ENCODE results near the gene PPP1CA.

The PPP1CA gene

GRCh38 chr11:67422891-67423290 is 21.2 kb upstream of the PPP1CA start:
- ChIA-PET CTCF (interaction anchor here (2.1 kb wide), 1 partner anchor 22 kb away, joined by 8 read pairs; the partner anchor contains the start of gene PPP1CA), POLR2A (no interaction called here)
- no peak for DNase-seq (ENCODE audit: extremely low spot score)
- no peak for TF ChIP-seq CTCF (IDR thresholded peaks at IDR 0.05; ENCODE audit: control extremely low read depth, extremely low read depth, low read depth, missing control alignments)

- CTCF ChIA-PET, result interaction anchor here (1.5 to 5.7 kb wide), 4 partner anchors 13 to 60 kb away, joined by 3 to 50 read pairs (median 20); partner anchors contain the start of genes PPP1CA and TBC1D10C
- no peak for DNase-seq (ENCODE audit: extremely low spot score)
- no peak for TF ChIP-seq CTCF (IDR thresholded peaks at IDR 0.05; ENCODE audit: control extremely low read depth, extremely low read depth, low read depth, missing control alignments)
- POLR2A ChIA-PET, result interaction anchor here (0.6 kb wide), 1 partner anchor 15 kb away, joined by 3 read pairs; no protein-coding TSS in a partner anchor
Observed at GRCh38 chr11:67421430-67422031, 19.9 kb upstream of the PPP1CA start.

GRCh38 chr11:67420646-67421429 is 19.2 kb upstream of the PPP1CA start:
- DNase-seq (ENCODE audit: extremely low spot score), result peak; percentile 99
- TF ChIP-seq CTCF (IDR thresholded peaks at IDR 0.05; ENCODE audit: control extremely low read depth, extremely low read depth, low read depth, missing control alignments), result no peak
- ChIA-PET CTCF (interaction anchor here (1.0 to 5.7 kb wide), 8 partner anchors 9 to 85 kb away, joined by 3 to 50 read pairs (median 4); partner anchors contain the start of genes PITPNM1, PPP1CA and TBC1D10C), POLR2A (interaction anchor here (0.6 to 0.9 kb wide), 2 partner anchors 14 to 19 kb away, joined by 3 to 4 read pairs; partner anchors contain the start of gene PPP1CA)

GRCh38 chr11:67420147-67420645 is 18.5 kb upstream of the PPP1CA start:
- DNase-seq (ENCODE audit: extremely low spot score), result no peak
- no peak for TF ChIP-seq CTCF (IDR thresholded peaks at IDR 0.05; ENCODE audit: control extremely low read depth, extremely low read depth, low read depth, missing control alignments)
- CTCF ChIA-PET, result interaction anchor here (1.0 to 5.7 kb wide), 7 partner anchors 9 to 85 kb away, joined by 3 to 50 read pairs (median 4); partner anchors contain the start of genes PITPNM1, PPP1CA and TBC1D10C
- POLR2A ChIA-PET, result interaction anchor here (0.9 kb wide), 1 partner anchor 19 kb away, joined by 4 read pairs; the partner anchor contains the start of gene PPP1CA

- no peak for DNase-seq (ENCODE audit: extremely low spot score)
- CTCF ChIA-PET, result interaction anchor here (1.0 to 5.7 kb wide), 7 partner anchors 8 to 86 kb away, joined by 3 to 50 read pairs (median 4); partner anchors contain the start of genes PITPNM1, PPP1CA and TBC1D10C
- TF ChIP-seq CTCF (IDR thresholded peaks at IDR 0.05; ENCODE audit: control extremely low read depth, extremely low read depth, low read depth, missing control alignments), result no peak
- POLR2A ChIA-PET, result interaction anchor here (0.8 to 1.1 kb wide), 2 partner anchors 18 to 79 kb away, joined by 3 to 4 read pairs; partner anchors contain the start of gene PTPRCAP
Observed at GRCh38 chr11:67419325-67420049, 17.8 kb upstream of the PPP1CA start.

All from GM10248 (cell line).